T follicular helper cell (primary cell): ENCODE measurements around the gene MTA3.
"Not testable (repeated sequence)": the region's sequence is repeated elsewhere in the genome, so short reads cannot be mapped to it uniquely, and the experiment has no call there.

ENCODE experiments used
- DNase-seq: peaks from one replicate; pipeline ENCODE4 v3.0.0-alpha.2; 2020; ENCODE audit warnings: low read depth

Gene MTA3

GRCh38 chr2:42567364-42567763 lies 1.1 kb upstream of the MTA3 start:
- DNase-seq = no peak

- DNase-seq = no peak
Measured at GRCh38 chr2:42567806-42568400, 529 bp upstream of the MTA3 start.

DNA sequence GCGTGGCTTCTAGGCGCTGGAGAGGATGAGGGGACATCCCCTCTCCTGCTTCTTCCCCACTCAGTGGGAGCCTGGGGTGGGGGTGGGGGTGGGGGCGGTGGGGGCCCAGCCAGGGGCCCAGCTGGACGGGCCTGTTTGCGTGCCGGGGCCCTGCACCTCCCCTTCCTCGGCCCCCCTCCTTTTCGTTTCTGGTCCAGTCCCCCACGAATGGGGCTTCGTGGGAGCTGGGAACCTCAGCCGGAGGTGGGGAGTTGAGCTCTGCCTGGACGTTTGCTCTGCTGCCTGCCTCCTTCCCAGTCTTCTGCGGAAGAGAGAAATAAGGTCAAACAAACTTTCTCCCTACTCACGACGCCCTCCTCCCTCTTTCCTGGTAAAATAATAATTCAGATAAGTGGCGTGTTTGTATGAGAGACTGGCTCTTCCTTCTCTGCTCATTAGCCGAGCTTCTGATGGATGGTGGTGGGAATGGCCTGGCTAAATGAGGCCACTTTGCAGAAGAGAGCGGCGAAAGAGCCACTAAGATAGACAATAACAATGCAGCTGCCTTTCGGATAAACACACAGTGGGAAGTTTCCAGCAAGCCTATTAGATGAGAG lies 782 bp downstream of the MTA3 start:
- DNase-seq = no peak

DNA sequence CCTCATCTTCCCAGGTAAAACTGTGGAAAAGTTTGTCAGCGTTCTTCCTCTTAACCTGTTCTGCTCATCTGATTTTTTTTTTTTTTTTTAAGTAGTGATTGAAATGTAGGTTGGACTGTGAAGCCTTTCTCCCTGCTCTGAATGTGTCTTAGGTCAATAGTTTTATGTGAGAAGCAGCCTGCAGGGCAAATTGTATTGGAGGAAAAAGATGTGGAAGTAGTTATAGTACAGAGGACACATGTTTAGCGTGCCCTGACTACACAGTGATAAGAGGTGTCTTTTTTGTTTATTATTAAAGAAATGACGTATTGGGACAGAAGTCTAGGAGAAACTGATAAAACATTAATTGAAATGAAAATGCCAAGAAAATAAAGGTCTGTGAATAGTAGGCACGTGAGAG lies 1.5 kb downstream of the MTA3 start:
- no peak for DNase-seq

DNA sequence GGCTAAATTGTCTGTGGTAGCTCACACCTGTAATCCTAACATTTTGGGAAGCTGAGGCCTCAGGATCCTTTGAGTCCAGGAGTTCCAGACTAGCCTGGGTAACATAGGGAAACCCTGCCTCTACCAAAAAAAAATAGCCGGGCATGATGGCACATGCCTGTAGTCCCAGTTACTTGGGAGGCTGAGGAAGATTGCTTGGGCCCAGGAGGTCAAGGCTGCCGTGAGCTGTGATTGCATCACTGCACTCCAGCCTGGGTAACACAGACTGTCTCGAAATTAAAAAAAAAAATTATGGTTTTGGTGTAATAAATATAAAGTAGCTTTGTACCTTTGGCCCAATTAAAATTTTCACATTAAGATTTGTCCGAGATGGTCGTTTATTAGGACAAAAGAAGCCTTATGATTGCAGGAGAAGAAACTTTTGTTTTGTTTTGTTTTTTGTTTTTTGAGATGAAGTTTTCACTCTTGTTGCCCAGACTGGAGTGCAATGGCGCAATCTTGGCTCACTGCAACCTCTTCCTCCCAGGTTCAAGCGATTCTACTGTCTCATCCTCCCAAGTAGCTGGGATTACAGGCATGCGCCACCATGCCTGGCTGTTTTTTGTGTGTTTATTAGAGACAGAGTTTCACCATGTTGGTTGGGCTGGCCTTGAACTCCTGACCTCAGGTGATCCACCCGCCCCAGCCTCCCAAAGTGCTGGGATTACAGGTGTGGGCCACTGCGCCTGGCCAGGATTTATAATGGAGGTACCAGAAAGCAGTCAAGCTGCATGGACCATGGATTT lies 4.1 kb downstream of the MTA3 start:
- DNase-seq = no peak

DNA sequence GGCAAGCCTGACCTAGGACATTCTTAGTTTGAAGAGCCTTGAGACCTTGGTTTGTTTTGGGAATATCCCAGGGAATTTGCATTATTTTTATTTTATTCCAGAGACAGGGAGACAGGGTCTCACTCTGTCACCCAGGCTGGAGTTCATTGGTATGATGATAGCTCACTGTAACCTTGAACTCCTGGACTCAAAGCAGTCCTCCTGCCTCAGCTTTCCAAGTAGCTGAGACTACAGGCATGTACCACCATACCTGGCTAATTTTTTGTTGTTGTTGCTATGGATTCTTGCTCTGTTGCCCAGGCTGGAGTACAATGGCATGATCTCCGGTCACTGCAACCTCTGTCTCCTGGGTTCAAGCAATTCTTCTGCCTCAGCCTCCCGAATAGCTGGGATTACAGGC lies 4.8 kb downstream of the MTA3 start:
- DNase-seq = no peak

- no peak for DNase-seq
Measured at GRCh38 chr2:42575458-42576064, 7.1 kb downstream of the MTA3 start.

- DNase-seq = no peak
Measured at GRCh38 chr2:42578621-42579020, 10.2 kb downstream of the MTA3 start.

DNA sequence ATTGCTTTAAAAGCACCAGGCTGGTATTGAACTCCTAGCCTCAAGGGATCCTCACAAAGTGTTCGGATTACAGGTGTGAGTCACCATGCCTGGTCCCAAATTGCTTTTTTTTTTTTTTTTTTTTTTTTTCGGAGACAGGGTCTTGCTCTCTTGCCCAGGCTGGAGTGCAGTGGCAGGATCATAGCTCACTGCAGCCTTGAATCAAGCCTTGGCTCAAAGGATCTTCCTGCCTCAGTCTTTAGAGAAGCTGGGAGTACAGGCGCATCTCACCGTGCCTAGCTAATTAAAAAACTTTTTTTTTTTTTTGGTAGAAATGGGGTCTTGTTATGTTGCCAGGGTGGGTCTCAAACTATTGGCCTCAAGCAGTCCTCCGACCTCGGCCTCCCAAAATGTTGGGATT lies 12.8 kb downstream of the MTA3 start:
- DNase-seq = no peak

- not testable (repeated sequence) for DNase-seq
Measured at GRCh38 chr2:42584628-42585027, 16.2 kb downstream of the MTA3 start.

GRCh38 chr2:42585779-42586178 lies 17.3 kb downstream of the MTA3 start:
- no peak for DNase-seq

GRCh38 chr2:42587526-42588117 lies 19.2 kb downstream of the MTA3 start:
- DNase-seq = no peak

GRCh38 chr2:42588121-42588520 lies 19.7 kb downstream of the MTA3 start:
- no peak for DNase-seq

DNA sequence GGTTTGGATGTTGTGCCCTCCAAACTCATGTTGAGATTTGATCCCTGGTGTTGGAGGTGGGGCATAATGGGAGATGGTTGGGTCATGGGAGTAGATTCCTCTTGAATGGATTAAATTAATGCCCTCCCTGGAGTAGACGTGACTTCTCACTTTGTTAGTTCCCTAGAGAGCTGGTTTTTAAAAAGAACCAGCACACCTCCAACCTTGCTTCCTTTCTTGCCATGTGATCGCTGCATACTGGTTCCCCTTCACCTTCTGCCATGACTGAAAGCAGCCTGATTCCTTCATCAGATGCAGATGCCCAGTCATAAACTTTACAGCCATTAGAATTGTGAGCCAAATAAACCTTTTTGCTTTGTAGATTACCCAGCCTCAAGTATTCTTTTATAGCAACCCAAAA lies 21.7 kb downstream of the MTA3 start:
- DNase-seq = no peak

GRCh38 chr2:42593282-42593681 lies 24.9 kb downstream of the MTA3 start:
- no peak for DNase-seq

DNA sequence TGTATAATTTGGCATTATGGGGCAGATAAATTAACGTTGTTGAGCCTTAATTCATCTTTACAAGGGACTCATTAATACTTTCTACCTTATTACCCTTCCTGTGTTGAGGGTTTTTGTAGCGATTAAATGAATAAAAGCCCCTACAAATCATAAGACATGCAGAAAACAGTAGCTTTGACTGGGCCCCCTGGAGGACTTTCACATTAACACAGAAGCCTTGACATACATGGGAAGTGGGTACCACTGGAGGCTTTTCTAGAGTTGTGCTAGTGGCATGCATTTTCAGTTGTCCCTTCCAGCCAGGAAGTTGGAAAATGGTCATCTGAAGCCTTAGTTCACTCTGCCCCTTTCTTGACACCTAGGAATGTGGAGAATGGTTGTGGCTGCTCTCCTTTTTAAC lies 30.2 kb downstream of the MTA3 start:
- no peak for DNase-seq

DNA sequence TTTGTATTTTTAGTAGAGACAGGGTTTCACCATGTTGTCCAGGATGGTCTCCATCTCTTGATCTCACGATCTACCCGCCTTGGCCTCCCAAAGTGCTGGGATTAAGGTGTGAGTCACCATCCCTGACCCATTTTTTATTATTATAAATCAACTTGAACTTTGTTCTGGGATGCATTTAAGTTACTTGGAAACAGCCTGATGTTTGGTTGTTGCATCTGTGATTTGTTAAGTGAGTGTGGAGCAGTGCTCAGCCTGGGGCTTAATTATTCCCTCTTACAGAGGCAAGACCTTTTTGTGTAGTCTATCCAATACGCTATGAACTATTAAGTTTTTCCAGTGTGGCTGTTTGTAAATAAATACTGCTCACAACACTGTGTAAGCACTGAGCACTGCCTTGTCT lies 32.6 kb downstream of the MTA3 start:
- no peak for DNase-seq

DNA sequence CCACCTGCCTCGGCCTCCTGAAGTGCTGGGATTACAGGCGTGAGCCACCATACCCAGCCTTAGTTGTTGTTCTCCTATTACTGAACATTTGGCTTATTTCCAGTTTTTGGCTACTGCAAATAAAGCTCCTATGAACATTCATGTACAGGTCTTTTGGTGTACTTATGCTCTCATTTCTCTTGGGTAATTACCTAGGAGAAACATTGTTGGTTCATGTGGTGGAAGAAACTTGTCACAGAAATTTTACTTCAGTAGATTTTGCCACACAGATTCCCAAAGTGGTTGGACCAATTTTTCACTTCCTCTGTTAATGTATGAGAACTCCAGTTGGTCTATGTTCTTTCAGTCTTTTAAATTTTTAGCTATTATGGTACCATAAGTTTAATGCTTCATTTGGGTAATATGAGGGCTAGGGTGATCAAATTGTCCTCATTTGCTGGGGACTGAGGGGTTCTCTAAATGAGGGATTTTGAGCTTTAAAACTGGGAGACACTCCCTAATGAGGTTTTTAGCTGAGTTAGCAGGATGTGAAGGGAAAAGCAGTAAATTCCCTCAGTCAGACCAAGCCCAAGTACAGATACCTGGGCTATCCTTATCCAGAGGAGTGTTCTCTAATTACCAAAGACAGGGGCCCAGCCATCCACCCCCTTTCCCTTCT lies 33.9 kb downstream of the MTA3 start:
- no peak for DNase-seq

DNA sequence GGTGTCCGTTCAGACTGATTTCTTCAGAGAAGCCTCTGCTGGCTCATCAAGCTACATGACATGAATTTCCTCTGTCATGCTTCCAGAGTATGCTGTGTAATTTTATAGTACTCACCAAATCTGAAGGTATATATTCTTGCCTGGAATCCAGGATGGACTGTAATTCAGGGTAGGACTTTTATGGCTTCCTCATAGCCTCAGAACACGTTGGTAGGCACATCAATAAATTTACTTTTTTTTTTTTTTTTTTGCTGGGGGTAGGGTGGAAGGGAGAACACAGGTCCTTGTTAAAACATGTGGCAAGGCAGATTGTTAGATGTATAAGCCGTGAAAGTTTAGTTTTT lies 34.4 kb downstream of the MTA3 start:
- no peak for DNase-seq

DNA sequence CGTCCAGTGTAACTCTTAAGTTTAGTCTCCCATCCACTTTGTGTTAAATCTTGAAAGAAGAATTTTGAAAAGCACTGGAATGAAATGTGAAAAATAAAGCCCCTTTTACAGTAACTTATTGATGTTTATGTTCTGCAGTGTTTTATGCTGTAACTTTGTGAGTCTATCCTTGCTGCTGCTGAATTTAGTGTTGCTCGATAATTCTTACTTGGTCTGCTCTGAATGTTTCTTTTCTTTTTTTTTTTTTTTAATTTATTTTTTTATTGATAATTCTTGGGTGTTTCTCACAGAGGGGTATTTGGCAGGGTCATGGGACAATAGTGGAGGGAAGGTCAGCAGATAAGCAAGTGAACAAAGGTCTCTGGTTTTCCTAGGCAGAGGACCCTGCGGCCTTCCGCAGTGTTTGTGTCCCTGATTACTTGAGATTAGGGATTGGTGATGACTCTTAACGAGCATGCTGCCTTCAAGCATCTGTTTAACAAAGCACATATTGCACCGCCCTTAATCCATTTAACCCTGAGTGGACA lies 36.0 kb downstream of the MTA3 start:
- not testable (repeated sequence) for DNase-seq

- DNase-seq = not testable (repeated sequence)
Measured at GRCh38 chr2:42606166-42606565, 37.7 kb downstream of the MTA3 start.

GRCh38 chr2:42607101-42607637 lies 38.7 kb downstream of the MTA3 start:
- DNase-seq = no peak
